Measurements from ENCODE around the gene CFD. TPM values are rescaled to one million over a fixed set of nuclear protein-coding genes. Genes with fewer than 3 reads are reported as not detected.

The CFD gene
- polyA plus RNA-seq, 1 donor from 2014 or later, result 5.3 TPM

GRCh38 chr19:912181-913079 lies 53.0 kb downstream of the CFD start:
- no peak for TF ChIP-seq EP300 (conservative IDR thresholded peaks at IDR 0.05; ENCODE audit: poor library complexity, severe bottlenecking)
- no peak for TF ChIP-seq POLR2AphosphoS5 (IDR thresholded peaks at IDR 0.05)
- no peak for TF ChIP-seq CTCF (IDR thresholded peaks at IDR 0.05; ENCODE audit: poor library complexity, severe bottlenecking)
- no peak for TF ChIP-seq REST (IDR thresholded peaks at IDR 0.05; ENCODE audit: borderline replicate concordance)
- TF ChIP-seq EZH2 (IDR thresholded peaks at IDR 0.05; ENCODE audit: borderline replicate concordance, insufficient read depth, low read length, poor library complexity, severe bottlenecking), result no peak
- no peak for TF ChIP-seq MXI1 (conservative IDR thresholded peaks at IDR 0.05; ENCODE audit: poor library complexity, severe bottlenecking)
- TF ChIP-seq RAD21 (conservative IDR thresholded peaks at IDR 0.05), result no peak
- TF ChIP-seq SMC3 (conservative IDR thresholded peaks at IDR 0.05; ENCODE audit: poor library complexity), result no peak
- TF ChIP-seq TAF1 (IDR thresholded peaks at IDR 0.05; ENCODE audit: low read depth), result no peak
- Histone ChIP-seq H2AFZ (ENCODE audit: low read depth, low read length) (no peak overlapping the region), H3K27ac (ENCODE audit: low read length) (peak overlapping the region; percentile 52), H4K20me1 (ENCODE audit: insufficient read depth) (no peaks in the 10 kb centered on the region), H3K4me2 (ENCODE audit: low read length) (no peak overlapping the region), H3K36me3 (ENCODE audit: insufficient read depth, low read length) (no peaks in the 10 kb centered on the region), H3K79me2 (replicated peaks; ENCODE audit: insufficient read depth, low read length) (peaks cover 14% of the 10 kb centered on the region), H3K9ac (ENCODE audit: low read length) (peak overlapping the region; percentile 83), H3K4me3 (ENCODE audit: low read length) (peak overlapping the region; percentile 77), H3F3A (ENCODE audit: insufficient read depth, low read length, poor library complexity, severe bottlenecking) (no peaks in the 10 kb centered on the region), H3K9me2 (ENCODE audit: insufficient read depth, low read length) (no peaks in the 10 kb centered on the region), H3K27me3 (ENCODE audit: insufficient read depth, low read depth, low read length) (peaks cover 9% of the 10 kb centered on the region), H3K9me3 (ENCODE audit: low read length) (no peaks in the 10 kb centered on the region)

Small RNAs within 50 kb of the gene (small RNA-seq; reads per million reads assigned to genes)
- gene MIR3187, result 0 reads per million in 3 experiments
- gene RNU6-9, result 2.3 to 18.6 (median 3.6) reads per million in 3 experiments

Other genes with a start within 250 kb of the CFD start
- gene POLRMT, start 226.1 kb upstream of the CFD start, polyA plus RNA-seq, result 28.3 TPM in 2 replicates
- 0.48 TPM in 1 of 2 replicates, not detected in the other for gene FGF22, start 219.8 kb upstream of the CFD start, polyA plus RNA-seq
- gene RNF126, start 196.4 kb upstream of the CFD start, polyA plus RNA-seq, result 33.7 and 44.8 TPM in 2 replicates
- gene FSTL3, start 183.3 kb upstream of the CFD start, polyA plus RNA-seq, result 3.1 and 6.6 TPM in 2 replicates
- not detected in 2 replicates for gene PRSS57, start 164.2 kb upstream of the CFD start, polyA plus RNA-seq
- gene PALM, start 150.7 kb upstream of the CFD start, polyA plus RNA-seq, result 74.8 and 87.3 TPM in 2 replicates
- 0.24 and 0.98 TPM in 2 replicates for gene MISP, start 108.6 kb upstream of the CFD start, polyA plus RNA-seq
- 27.3 and 39.0 TPM in 2 replicates for gene PTBP1, start 62.2 kb upstream of the CFD start, polyA plus RNA-seq
- gene PLPPR3, start 37.7 kb upstream of the CFD start, polyA plus RNA-seq, result 239 and 275 TPM in 2 replicates
- 1.0 and 1.1 TPM in 2 replicates for gene AZU1, start 31.8 kb upstream of the CFD start, polyA plus RNA-seq
- 0.54 TPM in 1 of 2 replicates, not detected in the other for gene PRTN3, start 18.7 kb upstream of the CFD start, polyA plus RNA-seq
- gene ELANE, start 7.4 kb upstream of the CFD start, polyA plus RNA-seq, result not detected in 2 replicates
- 13.3 and 17.0 TPM in 2 replicates for gene MED16, start 33.5 kb downstream of the CFD start, polyA plus RNA-seq
- gene RNU6-9, start 33.8 kb downstream of the CFD start, polyA plus RNA-seq, result not detected in 2 replicates
- 51.2 and 71.8 TPM in 2 replicates for gene R3HDM4, start 53.6 kb downstream of the CFD start, polyA plus RNA-seq
- 0.76 and 5.4 TPM in 2 replicates for gene KISS1R, start 57.7 kb downstream of the CFD start, polyA plus RNA-seq
- 5.7 and 11.4 TPM in 2 replicates for gene ARID3A, start 66.4 kb downstream of the CFD start, polyA plus RNA-seq
- gene WDR18, start 124.7 kb downstream of the CFD start, polyA plus RNA-seq, result 64.9 and 90.1 TPM in 2 replicates
- gene GRIN3B, start 140.8 kb downstream of the CFD start, polyA plus RNA-seq, result 0.46 and 5.0 TPM in 2 replicates
- 176 and 208 TPM in 2 replicates for gene TMEM259, start 161.5 kb downstream of the CFD start, polyA plus RNA-seq
- not detected in 2 replicates for gene RNU6-2, start 161.9 kb downstream of the CFD start, polyA plus RNA-seq
- gene CNN2, start 166.9 kb downstream of the CFD start, polyA plus RNA-seq, result 42.8 and 45.3 TPM in 2 replicates
- gene ABCA7, start 180.4 kb downstream of the CFD start, polyA plus RNA-seq, result 51.8 and 75.2 TPM in 2 replicates
- gene ARHGAP45, start 207.5 kb downstream of the CFD start, polyA plus RNA-seq, result 2.8 and 3.3 TPM in 2 replicates
- 168 and 172 TPM in 2 replicates for gene POLR2E, start 235.7 kb downstream of the CFD start, polyA plus RNA-seq
- 713 and 812 TPM in 2 replicates for gene GPX4, start 244.3 kb downstream of the CFD start, polyA plus RNA-seq